Tibial nerve (tissue), 4 donors: ENCODE data around the gene ALG12. TPM values are rescaled to one million over a fixed set of nuclear protein-coding genes. Genes with fewer than 3 reads are reported as not detected.

Source experiments
- DNase-seq, 2 donors: peaks; one replicate each; pipeline ENCODE4 v3.0.0-alpha.2; 2019; ENCODE audit warnings: low spot score in 2 of 2
- H3K27ac ChIP-seq, 4 donors: fragments of 200-600 bp; sonication (generic) in 3 of 4; one replicate each; pipeline ENCODE4 v1.5.1; 2017 to 2019; ENCODE audit warnings: mild to moderate bottlenecking in 1 of 4
- H3K27me3 ChIP-seq, 2 donors: fragments of 200-600 bp; sonication (generic) in 1 of 2; one replicate each; pipeline versions ENCODE4 v1.5.1 to v1.6.0; 2017 to 2019
- H3K36me3 ChIP-seq, 3 donors: fragments of 200-600 bp; sonication (generic); one replicate each; pipeline ENCODE4 v1.5.1; 2018 to 2019
- H3K4me1 ChIP-seq, 4 donors: fragments of 200-600 bp; sonication (generic) in 3 of 4; one replicate each; pipeline ENCODE4 v1.5.1; 2017 to 2019
- H3K4me3 ChIP-seq, 4 donors: fragments of 200-600 bp; sonication (generic) in 3 of 4; one replicate each; pipeline ENCODE4 v1.5.1; 2017 to 2019; ENCODE audit warnings: mild to moderate bottlenecking in 1 of 4, moderate library complexity in 1 of 4
- H3K9me3 ChIP-seq, 4 donors: fragments of 200-600 bp; sonication (generic) in 3 of 4; one replicate each; pipeline ENCODE4 v1.5.1; 2017 to 2019
- CTCF ChIP-seq, 5 experiments: fragments of 200-600 bp in 3 of 5; fragments of 450-650 bp in 2 of 5; sonication (generic) in 3 of 5; IDR thresholded peaks; one replicate each; pipeline ENCODE4 v1.5.1; 2016 to 2019; ENCODE audit warnings: antibody characterized with exemption in 5 of 5, mild to moderate bottlenecking in 3 of 5, moderate library complexity in 2 of 5
- EP300 ChIP-seq, 2 donors: sonication (generic); formaldehyde crosslinking; IDR thresholded peaks; one replicate each; pipeline ENCODE4 v1.6.1; 2017; ENCODE audit warnings: antibody characterized with exemption in 2 of 2, mild to moderate bottlenecking in 1 of 2
- POLR2A ChIP-seq, 2 donors: fragments of 450-650 bp; IDR thresholded peaks; one replicate each; pipeline ENCODE4 v1.6.1; 2017; ENCODE audit warnings: antibody characterized with exemption in 2 of 2, mild to moderate bottlenecking in 2 of 2, moderate library complexity in 2 of 2
- WGBS, 2 donors: methylation state at CpG; one replicate each; pipeline ENCODE4 v1.1.5; 2018; 5-methylcytosine and 5-hydroxymethylcytosine counted together
- total RNA-seq, 4 donors: library from RNA; depleted of rRNA; stranded (reverse); fragments of >200 nt; gene quantifications; one replicate each; pipeline ENCODE4 v1.1.0, GENCODE V29; 2016

The ALG12 gene
- total RNA-seq, result 10 to 100 TPM in 3 of 4 donors, 1 to 10 TPM in 1; 9.0 to 17.4 (median 14.5) TPM

GRCh38 chr22:49917974-49918910, at the start of gene ALG12, which contains the start of gene CRELD2:
ALG12 (minus strand) TSS chr22:49918438; CDS start chr22:49913765, 4,673 bp downstream.
CRELD2 (plus strand) TSS chr22:49918634; CDS start chr22:49918770, 136 bp downstream.
- Histone ChIP-seq H3K27me3 (no peaks in the 10 kb centered on the region), H3K36me3 (peaks cover 0 to 48% (median 5%) of the 10 kb centered on the region in 3 donors), H3K4me1 (peaks cover 0 to 30% (median 9%) of the 10 kb centered on the region in 4 donors), H3K4me3 (peak within 1 kb of the TSS; percentile 89 to 95 (median 94)), H3K27ac (peak within 1 kb of the TSS; percentile 88 to 96 (median 94)), H3K9me3 (no peaks in the 10 kb centered on the region)
- 0 to 2% methylated on average over 9 to 48 of the region's 103 CpGs for WGBS, 2 donors
- DNase-seq, result peak; percentile 97 to 98
- TF ChIP-seq POLR2A (IDR thresholded peaks at IDR 0.05) (peak; percentile 43 to 69), CTCF (IDR thresholded peaks at IDR 0.05) (peak in 1 of 5 experiments; percentile 23), EP300 (IDR thresholded peaks at IDR 0.05) (peak in 1 of 2 donors; percentile 79)

GRCh38 chr22:49967706-49968208, 49.5 kb upstream of the ALG12 start:
- Histone ChIP-seq H3K4me3 (peak overlapping the region in 3 of 4 donors; percentile 16 to 27 (median 26)), H3K4me1 (peaks cover 0 to 98% (median 73%) of the 10 kb centered on the region in 4 donors), H3K36me3 (peaks cover 0 to 29% (median 13%) of the 10 kb centered on the region in 3 donors), H3K27ac (peak overlapping the region; percentile 73 to 95 (median 92)), H3K9me3 (no peaks in the 10 kb centered on the region), H3K27me3 (no peaks in the 10 kb centered on the region)
- peak; percentile 54 to 61 for DNase-seq
- 25 to 34% methylated on average over 12 to 18 of the region's 18 CpGs for WGBS, 2 donors
- peak in 1 of 5 experiments; percentile 9 for TF ChIP-seq CTCF (IDR thresholded peaks at IDR 0.05)
- TF ChIP-seq EP300 (IDR thresholded peaks at IDR 0.05), result peak in 1 of 2 donors; percentile 58
- TF ChIP-seq POLR2A (IDR thresholded peaks at IDR 0.05), result peak in 1 of 2 donors; percentile 4

- TF ChIP-seq EP300 (IDR thresholded peaks at IDR 0.05), result peak in 1 of 2 donors; percentile 61
- TF ChIP-seq CTCF (IDR thresholded peaks at IDR 0.05), result peak in 1 of 5 experiments; percentile 3
- TF ChIP-seq POLR2A (IDR thresholded peaks at IDR 0.05), result no peak
- peaks cover 0 to 97% (median 71%) of the 10 kb centered on the region in 4 donors for H3K4me1 ChIP-seq
- WGBS, 2 donors, result 40 to 51% methylated on average over 25 to 35 of the region's 36 CpGs
- H3K36me3 ChIP-seq, result peaks cover 0 to 34% (median 16%) of the 10 kb centered on the region in 3 donors
- peak; percentile 40 to 51 for DNase-seq
- H3K9me3 ChIP-seq, result no peaks in the 10 kb centered on the region
- H3K27ac ChIP-seq, result peak overlapping the region; percentile 73 to 95 (median 92)
- H3K4me3 ChIP-seq, result peak overlapping the region in 3 of 4 donors; percentile 16 to 27 (median 26)
- H3K27me3 ChIP-seq, result no peaks in the 10 kb centered on the region
These were observed 48.8 kb upstream of the ALG12 start for GRCh38 chr22:49966774-49967705.

- Histone ChIP-seq H3K36me3 (peaks cover 3 to 42% (median 23%) of the 10 kb centered on the region in 3 donors), H3K4me3 (peak overlapping the region in 1 of 4 donors; percentile 27), H3K9me3 (no peaks in the 10 kb centered on the region), H3K4me1 (peaks cover 0 to 88% (median 65%) of the 10 kb centered on the region in 4 donors), H3K27me3 (no peaks in the 10 kb centered on the region), H3K27ac (peak overlapping the region; percentile 73 to 95 (median 92))
- TF ChIP-seq EP300 (IDR thresholded peaks at IDR 0.05) (no peak), POLR2A (IDR thresholded peaks at IDR 0.05) (no peak), CTCF (IDR thresholded peaks at IDR 0.05) (no peak)
- DNase-seq, result no peak
- 83 to 85% methylated on average over 2 to 11 of the region's 11 CpGs for WGBS, 2 donors
These were observed 48.0 kb upstream of the ALG12 start for GRCh38 chr22:49966041-49966773.
